Central memory CD8-positive, alpha-beta T cell (primary cell): ENCODE results near the gene GRK2.

Experiments
- ATAC-seq: fragments of 150-1000 bp; cut with Tn5 transposase; replicated peaks from 2 replicates; pipeline ENCODE4 v1.10.0; 2022; ENCODE audit warnings: mild to moderate bottlenecking, moderate FRiP score, moderate number of reproducible peaks; ENCODE audit not compliant: poor library complexity, severe bottlenecking; ENCODE audit errors: extremely low read depth
- DNase-seq, 2 donors: peaks; one replicate each; pipeline ENCODE4 v3.0.0; 2021; ENCODE audit warnings: low spot score in 2 of 2
- H3K27ac Mint-ChIP-seq: one replicate; pipeline ENCODE4 v1.8.0; 2022; ENCODE audit warnings: low read depth, mild to moderate bottlenecking, moderate library complexity, mixed read lengths
- H3K27me3 Mint-ChIP-seq: one replicate; pipeline ENCODE4 v1.8.0; 2022; ENCODE audit warnings: mixed read lengths
- H3K36me3 Mint-ChIP-seq: one replicate; pipeline ENCODE4 v1.8.0; 2022; ENCODE audit warnings: mild to moderate bottlenecking, moderate library complexity, mixed read lengths; ENCODE audit not compliant: insufficient read depth
- H3K4me1 Mint-ChIP-seq: one replicate; pipeline ENCODE4 v1.8.0; 2022; ENCODE audit warnings: mixed read lengths
- H3K4me3 Mint-ChIP-seq: one replicate; pipeline ENCODE4 v1.8.0; 2022; ENCODE audit warnings: mild to moderate bottlenecking, moderate library complexity, mixed read lengths
- H3K9me3 Mint-ChIP-seq: one replicate; pipeline ENCODE4 v1.8.0; 2022; ENCODE audit warnings: mixed read lengths

Gene GRK2

GRCh38 chr11:67292671-67293070 lies 26.4 kb downstream of the GRK2 start:
- ATAC-seq (no peak), DNase-seq (no peak)
- Mint-ChIP-seq H3K4me3 (peak overlapping the region; percentile 18), H3K27me3 (no peaks in the 10 kb centered on the region), H3K4me1 (peaks cover 54% of the 10 kb centered on the region), H3K27ac (peak overlapping the region; percentile 90), H3K9me3 (peaks cover 13% of the 10 kb centered on the region), H3K36me3 (peaks cover 61% of the 10 kb centered on the region)

- peak in 1 of 2 donors; percentile 40 for DNase-seq
- peaks cover 13% of the 10 kb centered on the region for H3K9me3 Mint-ChIP-seq
- H3K4me3 Mint-ChIP-seq = peak overlapping the region; percentile 18
- no peaks in the 10 kb centered on the region for H3K27me3 Mint-ChIP-seq
- H3K27ac Mint-ChIP-seq = peak overlapping the region; percentile 90
- ATAC-seq = peak; percentile 22
- peaks cover 51% of the 10 kb centered on the region for H3K4me1 Mint-ChIP-seq
- H3K36me3 Mint-ChIP-seq = peaks cover 62% of the 10 kb centered on the region
Observed at GRCh38 chr11:67293090-67293489, 26.8 kb downstream of the GRK2 start.

- H3K27ac Mint-ChIP-seq = peak overlapping the region; percentile 72
- no peak overlapping the region for H3K4me3 Mint-ChIP-seq
- H3K36me3 Mint-ChIP-seq = peaks cover 58% of the 10 kb centered on the region
- ATAC-seq (no peak), DNase-seq (no peak)
- H3K9me3 Mint-ChIP-seq = peaks cover 13% of the 10 kb centered on the region
- no peaks in the 10 kb centered on the region for H3K27me3 Mint-ChIP-seq
- H3K4me1 Mint-ChIP-seq = peaks cover 43% of the 10 kb centered on the region
Observed at GRCh38 chr11:67295846-67296245, 29.6 kb downstream of the GRK2 start.

- Mint-ChIP-seq H3K27ac (no peak overlapping the region), H3K36me3 (peaks cover 51% of the 10 kb centered on the region)
- no peak for ATAC-seq
Observed at GRCh38 chr11:67298786-67299185, 32.5 kb downstream of the GRK2 start.

GRCh38 chr11:67299471-67300191 lies 33.4 kb downstream of the GRK2 start:
- Mint-ChIP-seq H3K27ac (no peak overlapping the region), H3K27me3 (no peaks in the 10 kb centered on the region), H3K36me3 (peaks cover 44% of the 10 kb centered on the region), H3K9me3 (peaks cover 13% of the 10 kb centered on the region), H3K4me3 (no peak overlapping the region), H3K4me1 (peaks cover 27% of the 10 kb centered on the region)
- ATAC-seq = no peak
- no peak for DNase-seq

More at GRCh38 chr11:67298786-67299185, 32.5 kb downstream of the GRK2 start:
- peaks cover 29% of the 10 kb centered on the region for H3K4me1 Mint-ChIP-seq
- no peaks in the 10 kb centered on the region for H3K27me3 Mint-ChIP-seq
- H3K9me3 Mint-ChIP-seq = peaks cover 13% of the 10 kb centered on the region
- DNase-seq = no peak
- H3K4me3 Mint-ChIP-seq = no peak overlapping the region

- ATAC-seq (no peak), DNase-seq (no peak)
- H3K9me3 Mint-ChIP-seq = peaks cover 13% of the 10 kb centered on the region
- H3K4me1 Mint-ChIP-seq = peaks cover 31% of the 10 kb centered on the region
- no peak overlapping the region for H3K4me3 Mint-ChIP-seq
- H3K27me3 Mint-ChIP-seq = no peaks in the 10 kb centered on the region
- H3K27ac Mint-ChIP-seq = no peak overlapping the region
- H3K36me3 Mint-ChIP-seq = peaks cover 41% of the 10 kb centered on the region
Observed at GRCh38 chr11:67300256-67300755, 34.0 kb downstream of the GRK2 start.

GRCh38 chr11:67300756-67301312 lies 34.6 kb downstream of the GRK2 start:
- Mint-ChIP-seq H3K27me3 (no peaks in the 10 kb centered on the region), H3K36me3 (peaks cover 37% of the 10 kb centered on the region), H3K4me1 (peaks cover 30% of the 10 kb centered on the region), H3K4me3 (no peak overlapping the region), H3K27ac (no peak overlapping the region), H3K9me3 (peaks cover 13% of the 10 kb centered on the region)
- DNase-seq (no peak), ATAC-seq (no peak)

- DNase-seq = no peak
- Mint-ChIP-seq H3K9me3 (peaks cover 7% of the 10 kb centered on the region), H3K4me3 (no peak overlapping the region), H3K4me1 (peaks cover 25% of the 10 kb centered on the region), H3K27me3 (no peaks in the 10 kb centered on the region), H3K36me3 (peaks cover 35% of the 10 kb centered on the region), H3K27ac (no peak overlapping the region)
- no peak for ATAC-seq
Observed at GRCh38 chr11:67301313-67301921, 35.1 kb downstream of the GRK2 start.

GRCh38 chr11:67301951-67302516 lies 35.8 kb downstream of the GRK2 start:
- Mint-ChIP-seq H3K4me1 (peaks cover 18% of the 10 kb centered on the region), H3K4me3 (peak overlapping the region; percentile 60), H3K36me3 (peaks cover 29% of the 10 kb centered on the region), H3K27me3 (no peaks in the 10 kb centered on the region), H3K27ac (no peak overlapping the region), H3K9me3 (peaks cover 2% of the 10 kb centered on the region)
- DNase-seq (no peak), ATAC-seq (no peak)

GRCh38 chr11:67302571-67303131 lies 36.4 kb downstream of the GRK2 start:
- H3K27me3 Mint-ChIP-seq = no peaks in the 10 kb centered on the region
- peak; percentile 29 for ATAC-seq

GRCh38 chr11:67303132-67303834 lies 37.0 kb downstream of the GRK2 start, which contains the start of gene SSH3:
TSS of gene SSH3 (plus strand) at chr11:67303530. CDS start at chr11:67303626, 96 bp downstream.
- Mint-ChIP-seq H3K4me1 (peaks cover 12% of the 10 kb centered on the region), H3K27me3 (no peaks in the 10 kb centered on the region), H3K9me3 (no peaks in the 10 kb centered on the region), H3K4me3 (peak within 1 kb of the TSS; percentile 60), H3K27ac (no peak within 1 kb of the TSS), H3K36me3 (peaks cover 17% of the 10 kb centered on the region)
- peak; percentile 59 for ATAC-seq
- no peak for DNase-seq

More at GRCh38 chr11:67302571-67303131, 36.4 kb downstream of the GRK2 start:
- H3K36me3 Mint-ChIP-seq = peaks cover 22% of the 10 kb centered on the region
- DNase-seq = no peak
- peaks cover 16% of the 10 kb centered on the region for H3K4me1 Mint-ChIP-seq
- H3K4me3 Mint-ChIP-seq = peak overlapping the region; percentile 60
- no peaks in the 10 kb centered on the region for H3K9me3 Mint-ChIP-seq
- no peak overlapping the region for H3K27ac Mint-ChIP-seq
